ENCODE results near the gene XRCC5. TPM values are rescaled to one million over a fixed set of nuclear protein-coding genes. Genes with fewer than 3 reads are reported as not detected.

XRCC5 gene
- total and polyA plus RNA-seq, 2 donors (not counting 1 experiment from before 2014, with no cell fraction given): 45.5 to 198 TPM

- H3K4me2 ChIP-seq (replicated peaks; ENCODE audit: low read depth, low read length, poor library complexity, severe bottlenecking): no peak overlapping the region
- POLR2A ChIA-PET: no interaction called here
- 99% methylated on average over 9 of the region's 9 CpGs for WGBS (ENCODE audit: insufficient coverage)
- H3K4me1 Mint-ChIP-seq: no peaks in the 10 kb centered on the region
- peaks cover 5% of the 10 kb centered on the region for H3K79me2 ChIP-seq (ENCODE audit: control insufficient read depth, insufficient read depth, low read length)
- peaks cover 4% of the 10 kb centered on the region for H3K27me3 Mint-ChIP-seq
- H3K9me3 ChIP-seq (ENCODE audit: control extremely low read depth in 1 of 3, control insufficient read depth in 2 of 3, insufficient read depth in 1 of 3, low read length in 2 of 3): no peaks in the 10 kb centered on the region
- ATAC-seq (ENCODE audit: low read depth) (no peak), DNase-seq (no peak)
- H3K27ac Mint-ChIP-seq: no peak overlapping the region
- no peak overlapping the region for H3K9ac ChIP-seq (ENCODE audit: low read length)
- no peak overlapping the region for H3K4me3 Mint-ChIP-seq
- H2AFZ ChIP-seq (ENCODE audit: insufficient read depth, low read depth, low read length, poor library complexity, severe bottlenecking): no peak overlapping the region
- no peaks in the 10 kb centered on the region for H4K20me1 ChIP-seq (ENCODE audit: control insufficient read depth, insufficient read depth, low read length, poor library complexity, severe bottlenecking)
- TF ChIP-seq EZH2 (IDR thresholded peaks at IDR 0.05; ENCODE audit: borderline replicate concordance, insufficient read depth, low read depth, low read length, poor library complexity, severe bottlenecking) (no peak), CTCF (IDR thresholded peaks at IDR 0.05) (no peak)
- CTCF ChIA-PET: no interaction called here
- H3K4me1 ChIP-seq (ENCODE audit: control insufficient read depth in 2 of 2, insufficient read depth in 2 of 2, low read length in 2 of 2): no peaks in the 10 kb centered on the region
- H3K36me3 ChIP-seq (replicated peaks in 1 of 2; ENCODE audit: control extremely low read depth in 1 of 2, control insufficient read depth in 1 of 2, extremely low read depth in 1 of 2, insufficient read depth in 2 of 2, low read length in 1 of 2): peaks cover 0 to 8% of the 10 kb centered on the region in 2 experiments
- intact Hi-C loops (cut with micrococcal nuclease): no loop called here
- H3K4me3 ChIP-seq (ENCODE audit: control extremely low read depth in 1 of 5, extremely low read depth in 1 of 5, insufficient read depth in 1 of 5, low read depth in 2 of 5, low read length in 4 of 5): no peak overlapping the region
- H3K9me3 Mint-ChIP-seq (ENCODE audit: insufficient read depth): no peaks in the 10 kb centered on the region
- H3K27me3 ChIP-seq (replicated peaks in 1 of 4; ENCODE audit: control extremely low read depth in 1 of 4, control insufficient read depth in 3 of 4, insufficient read depth in 4 of 4, low read length in 3 of 4): no peaks in the 10 kb centered on the region
- no peak overlapping the region for H3K27ac ChIP-seq (ENCODE audit: low read length in 2 of 2)
Measured at GRCh38 chr2:216098421-216099334, 10.5 kb upstream of the XRCC5 start.

- Histone ChIP-seq H4K20me1 (ENCODE audit: control insufficient read depth, insufficient read depth, low read length, poor library complexity, severe bottlenecking) (no peaks in the 10 kb centered on the region), H3K4me2 (replicated peaks; ENCODE audit: low read depth, low read length, poor library complexity, severe bottlenecking) (no peak overlapping the region), H3K27me3 (replicated peaks in 1 of 4; ENCODE audit: control extremely low read depth in 1 of 4, control insufficient read depth in 3 of 4, insufficient read depth in 4 of 4, low read length in 3 of 4) (no peaks in the 10 kb centered on the region), H3K79me2 (ENCODE audit: control insufficient read depth, insufficient read depth, low read length) (peaks cover 5% of the 10 kb centered on the region), H3K27ac (ENCODE audit: low read length in 2 of 2) (no peak overlapping the region), H3K4me1 (ENCODE audit: control insufficient read depth in 2 of 2, insufficient read depth in 2 of 2, low read length in 2 of 2) (no peaks in the 10 kb centered on the region), H3K4me3 (ENCODE audit: control extremely low read depth in 1 of 5, extremely low read depth in 1 of 5, insufficient read depth in 1 of 5, low read depth in 2 of 5, low read length in 4 of 5) (no peak overlapping the region), H2AFZ (ENCODE audit: insufficient read depth, low read depth, low read length, poor library complexity, severe bottlenecking) (no peak overlapping the region), H3K9ac (ENCODE audit: low read length) (no peak overlapping the region), H3K9me3 (ENCODE audit: control extremely low read depth in 1 of 3, control insufficient read depth in 2 of 3, insufficient read depth in 1 of 3, low read length in 2 of 3) (no peaks in the 10 kb centered on the region), H3K36me3 (replicated peaks in 1 of 2; ENCODE audit: control extremely low read depth in 1 of 2, control insufficient read depth in 1 of 2, extremely low read depth in 1 of 2, insufficient read depth in 2 of 2, low read length in 1 of 2) (peaks cover 0 to 8% of the 10 kb centered on the region in 2 experiments)
- Mint-ChIP-seq H3K4me1 (no peaks in the 10 kb centered on the region), H3K4me3 (no peak overlapping the region), H3K27me3 (no peaks in the 10 kb centered on the region), H3K9me3 (ENCODE audit: insufficient read depth) (no peaks in the 10 kb centered on the region), H3K27ac (no peak overlapping the region)
- ChIA-PET CTCF (no interaction called here), POLR2A (no interaction called here)
- intact Hi-C loops (cut with micrococcal nuclease): no loop called here
- no peak for ATAC-seq (ENCODE audit: low read depth)
- TF ChIP-seq CTCF (IDR thresholded peaks at IDR 0.05) (no peak), EZH2 (IDR thresholded peaks at IDR 0.05; ENCODE audit: borderline replicate concordance, insufficient read depth, low read depth, low read length, poor library complexity, severe bottlenecking) (no peak)
- no peak for DNase-seq
- 100% methylated on average over 3 of the region's 4 CpGs for WGBS (ENCODE audit: insufficient coverage)
Measured at GRCh38 chr2:216101109-216101508, 8.0 kb upstream of the XRCC5 start.
